ENCODE measurements around the gene GRN.

The GRN gene

DNA sequence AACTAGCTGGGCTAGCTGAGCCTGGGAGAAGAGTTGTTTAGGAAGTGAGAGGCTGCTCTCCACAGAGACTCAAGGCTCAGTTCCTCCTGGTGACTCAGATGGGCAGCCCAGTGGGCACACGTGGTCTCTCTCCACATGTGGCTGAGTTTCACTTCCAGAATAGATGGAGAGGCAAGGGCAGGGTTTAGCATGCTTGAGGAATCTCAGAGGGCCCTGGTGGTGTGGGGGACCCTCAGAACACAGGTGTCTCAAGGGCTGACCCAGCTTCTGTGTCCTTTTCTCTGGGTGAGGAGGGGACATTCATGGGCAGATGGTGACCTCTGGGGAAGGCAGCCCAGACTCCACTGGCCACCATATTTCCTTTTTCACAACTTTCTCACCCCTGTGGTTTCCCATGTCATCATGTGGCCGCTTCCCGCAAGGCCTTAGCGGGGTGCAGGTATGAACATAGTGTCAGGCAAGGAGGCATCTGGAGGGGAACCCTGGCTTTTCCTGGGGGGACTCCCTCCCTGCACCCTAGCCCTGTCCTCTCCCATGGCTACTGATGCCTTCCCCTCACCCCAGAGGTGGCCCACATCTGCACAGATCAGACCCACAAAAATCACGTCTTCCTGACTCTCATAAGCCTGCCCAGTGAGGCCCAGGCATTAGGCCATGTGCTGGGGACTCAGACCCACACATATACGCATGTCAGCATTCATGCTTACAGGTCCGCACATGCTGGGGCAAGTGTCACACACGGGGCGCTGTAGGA lies 3.3 kb downstream of the GRN start:
- DNase-seq, result no peak

DNA sequence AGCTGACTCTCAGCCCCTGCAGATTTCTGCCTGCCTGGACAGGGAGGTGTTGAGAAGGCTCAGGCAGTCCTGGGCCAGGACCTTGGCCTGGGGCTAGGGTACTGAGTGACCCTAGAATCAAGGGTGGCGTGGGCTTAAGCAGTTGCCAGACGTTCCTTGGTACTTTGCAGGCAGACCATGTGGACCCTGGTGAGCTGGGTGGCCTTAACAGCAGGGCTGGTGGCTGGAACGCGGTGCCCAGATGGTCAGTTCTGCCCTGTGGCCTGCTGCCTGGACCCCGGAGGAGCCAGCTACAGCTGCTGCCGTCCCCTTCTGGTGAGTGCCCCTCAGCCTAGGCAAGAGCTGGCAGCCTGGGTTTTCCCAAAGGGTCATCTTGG lies 3.9 kb downstream of the GRN start:
- no peak for DNase-seq

DNA sequence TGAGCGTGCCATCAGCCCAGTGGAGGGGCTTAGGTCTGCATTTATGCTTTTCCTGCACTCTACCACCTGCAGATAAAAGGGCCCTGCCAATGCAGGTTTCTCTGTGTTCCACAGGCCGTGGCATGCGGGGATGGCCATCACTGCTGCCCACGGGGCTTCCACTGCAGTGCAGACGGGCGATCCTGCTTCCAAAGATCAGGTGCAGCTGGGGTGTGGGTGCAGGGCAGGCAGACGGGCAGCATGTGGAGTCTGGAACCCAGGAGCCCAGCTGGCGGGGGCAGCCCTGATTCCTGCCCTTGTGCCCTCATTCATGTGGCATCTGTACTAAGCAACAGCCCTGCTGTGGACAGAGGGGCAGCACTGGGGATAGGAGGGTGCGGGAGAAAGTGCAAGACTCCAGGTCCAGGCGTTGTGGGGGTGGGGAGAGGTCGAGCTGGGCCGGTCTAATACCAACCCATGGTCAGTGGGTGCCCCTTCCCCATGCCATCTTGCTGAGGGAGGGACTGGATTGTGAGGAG lies 4.5 kb downstream of the GRN start:
- DNase-seq, result no peak

DNA sequence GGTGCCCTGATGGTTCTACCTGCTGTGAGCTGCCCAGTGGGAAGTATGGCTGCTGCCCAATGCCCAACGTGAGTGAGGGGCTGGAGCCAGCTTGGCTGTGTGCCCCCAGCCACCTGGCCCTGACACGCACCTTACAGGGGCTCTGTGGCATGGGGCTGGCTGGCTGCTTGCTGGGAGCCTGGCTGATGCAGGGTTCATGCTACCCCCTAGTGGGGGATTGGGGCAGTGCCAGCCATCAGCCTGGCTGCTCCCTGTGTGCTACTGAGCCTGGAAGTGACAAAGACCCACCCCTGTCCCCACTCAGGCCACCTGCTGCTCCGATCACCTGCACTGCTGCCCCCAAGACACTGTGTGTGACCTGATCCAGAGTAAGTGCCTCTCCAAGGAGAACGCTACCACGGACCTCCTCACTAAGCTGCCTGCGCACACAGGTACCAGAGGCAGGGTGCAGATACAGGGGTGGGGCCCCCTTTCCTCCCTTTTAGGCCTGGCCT lies 5.7 kb downstream of the GRN start:
- peak; percentile 84 for DNase-seq

DNA sequence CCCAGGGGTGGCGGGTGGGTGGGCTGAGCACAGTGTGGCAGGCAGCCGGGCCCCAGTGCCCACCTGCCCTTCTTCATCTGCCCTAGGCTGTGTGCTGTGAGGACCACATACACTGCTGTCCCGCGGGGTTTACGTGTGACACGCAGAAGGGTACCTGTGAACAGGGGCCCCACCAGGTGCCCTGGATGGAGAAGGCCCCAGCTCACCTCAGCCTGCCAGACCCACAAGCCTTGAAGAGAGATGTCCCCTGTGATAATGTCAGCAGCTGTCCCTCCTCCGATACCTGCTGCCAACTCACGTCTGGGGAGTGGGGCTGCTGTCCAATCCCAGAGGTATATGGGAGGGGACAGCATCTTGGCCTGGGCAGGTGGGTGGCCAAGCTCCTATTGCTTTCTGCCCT lies 6.4 kb downstream of the GRN start:
- no peak for DNase-seq

DNA sequence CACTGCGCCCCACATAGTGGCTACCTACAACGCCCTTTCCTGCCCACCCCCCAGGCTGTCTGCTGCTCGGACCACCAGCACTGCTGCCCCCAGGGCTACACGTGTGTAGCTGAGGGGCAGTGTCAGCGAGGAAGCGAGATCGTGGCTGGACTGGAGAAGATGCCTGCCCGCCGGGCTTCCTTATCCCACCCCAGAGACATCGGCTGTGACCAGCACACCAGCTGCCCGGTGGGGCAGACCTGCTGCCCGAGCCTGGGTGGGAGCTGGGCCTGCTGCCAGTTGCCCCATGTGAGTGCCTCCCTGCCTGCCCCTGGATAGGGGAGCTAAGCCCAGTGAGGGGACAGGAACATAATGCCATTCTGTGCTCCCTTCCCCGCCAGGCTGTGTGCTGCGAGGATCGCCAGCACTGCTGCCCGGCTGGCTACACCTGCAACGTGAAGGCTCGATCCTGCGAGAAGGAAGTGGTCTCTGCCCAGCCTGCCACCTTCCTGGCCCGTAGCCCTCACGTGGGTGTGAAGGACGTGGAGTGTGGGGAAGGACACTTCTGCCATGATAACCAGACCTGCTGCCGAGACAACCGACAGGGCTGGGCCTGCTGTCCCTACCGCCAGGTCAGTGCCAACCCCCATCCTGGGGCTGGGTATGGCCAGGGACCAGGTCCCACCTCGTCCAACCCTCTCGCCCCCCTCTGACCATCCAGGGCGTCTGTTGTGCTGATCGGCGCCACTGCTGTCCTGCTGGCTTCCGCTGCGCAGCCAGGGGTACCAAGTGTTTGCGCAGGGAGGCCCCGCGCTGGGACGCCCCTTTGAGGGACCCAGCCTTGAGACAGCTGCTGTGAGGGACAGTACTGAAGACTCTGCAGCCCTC lies 7.1 kb downstream of the GRN start:
- no peak for DNase-seq

DNA sequence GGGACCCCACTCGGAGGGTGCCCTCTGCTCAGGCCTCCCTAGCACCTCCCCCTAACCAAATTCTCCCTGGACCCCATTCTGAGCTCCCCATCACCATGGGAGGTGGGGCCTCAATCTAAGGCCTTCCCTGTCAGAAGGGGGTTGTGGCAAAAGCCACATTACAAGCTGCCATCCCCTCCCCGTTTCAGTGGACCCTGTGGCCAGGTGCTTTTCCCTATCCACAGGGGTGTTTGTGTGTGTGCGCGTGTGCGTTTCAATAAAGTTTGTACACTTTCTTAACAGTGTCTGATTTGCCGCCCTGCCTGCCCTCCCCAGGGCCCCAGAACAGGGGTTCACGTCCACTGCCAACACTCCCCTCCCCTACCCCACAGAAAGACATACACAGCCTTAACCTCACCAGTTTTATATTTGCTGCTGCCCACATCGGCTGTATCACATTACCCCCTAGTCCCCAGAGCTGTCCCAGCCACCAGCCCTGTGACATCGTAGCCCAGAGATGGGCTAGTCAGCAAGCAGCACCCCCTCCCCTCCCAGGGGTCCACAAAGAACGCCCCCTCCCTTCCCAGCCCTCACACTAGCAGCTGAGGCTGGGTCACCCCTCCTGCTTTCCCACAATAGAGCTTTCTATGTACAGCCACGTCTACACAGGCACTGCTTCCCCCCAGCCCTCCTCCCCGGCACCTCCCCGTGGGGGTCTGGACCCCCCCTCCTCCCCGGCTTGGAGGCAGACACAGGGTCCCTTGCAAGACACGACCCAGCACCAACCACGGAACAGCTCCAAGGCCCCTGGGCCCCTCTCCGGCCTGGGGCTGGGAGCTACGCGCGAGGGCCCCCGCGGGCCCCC lies 7.9 kb downstream of the GRN start:
- DNase-seq, result no peak

DNA sequence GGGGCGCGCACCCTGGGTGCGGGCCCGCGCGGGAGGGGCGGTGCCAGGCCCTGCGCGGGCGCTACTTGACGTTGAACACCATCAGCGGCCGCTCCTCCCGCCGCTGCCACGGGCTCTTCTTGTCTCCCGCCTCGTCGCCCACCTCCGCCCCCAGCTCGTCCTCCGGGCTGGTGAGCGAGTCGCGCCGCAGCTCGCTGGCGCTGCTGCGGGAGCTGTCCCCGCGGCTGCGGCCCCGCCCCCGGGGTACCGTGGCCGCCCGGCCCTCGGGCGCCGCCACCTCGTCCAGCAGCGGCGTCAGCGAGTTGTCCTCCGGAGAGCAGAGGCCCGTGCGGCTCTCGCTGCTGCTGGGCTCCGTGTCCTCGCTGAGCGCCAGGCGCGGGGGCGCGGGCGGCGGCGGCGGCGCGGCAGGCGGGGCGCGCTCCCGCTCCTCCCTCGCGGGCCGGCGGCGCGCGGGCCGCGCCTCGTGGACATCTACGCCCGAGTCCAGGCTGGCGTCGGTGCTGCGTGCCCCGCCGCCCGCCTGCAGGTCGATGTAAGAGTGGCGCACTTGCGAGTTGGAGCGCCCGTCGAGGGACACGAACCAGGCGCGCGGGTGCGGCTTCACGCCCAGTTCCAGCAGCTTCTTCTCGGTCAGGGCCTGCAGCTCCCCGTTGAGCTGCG lies 8.7 kb downstream of the GRN start:
- peak; percentile 39 for DNase-seq

DNA sequence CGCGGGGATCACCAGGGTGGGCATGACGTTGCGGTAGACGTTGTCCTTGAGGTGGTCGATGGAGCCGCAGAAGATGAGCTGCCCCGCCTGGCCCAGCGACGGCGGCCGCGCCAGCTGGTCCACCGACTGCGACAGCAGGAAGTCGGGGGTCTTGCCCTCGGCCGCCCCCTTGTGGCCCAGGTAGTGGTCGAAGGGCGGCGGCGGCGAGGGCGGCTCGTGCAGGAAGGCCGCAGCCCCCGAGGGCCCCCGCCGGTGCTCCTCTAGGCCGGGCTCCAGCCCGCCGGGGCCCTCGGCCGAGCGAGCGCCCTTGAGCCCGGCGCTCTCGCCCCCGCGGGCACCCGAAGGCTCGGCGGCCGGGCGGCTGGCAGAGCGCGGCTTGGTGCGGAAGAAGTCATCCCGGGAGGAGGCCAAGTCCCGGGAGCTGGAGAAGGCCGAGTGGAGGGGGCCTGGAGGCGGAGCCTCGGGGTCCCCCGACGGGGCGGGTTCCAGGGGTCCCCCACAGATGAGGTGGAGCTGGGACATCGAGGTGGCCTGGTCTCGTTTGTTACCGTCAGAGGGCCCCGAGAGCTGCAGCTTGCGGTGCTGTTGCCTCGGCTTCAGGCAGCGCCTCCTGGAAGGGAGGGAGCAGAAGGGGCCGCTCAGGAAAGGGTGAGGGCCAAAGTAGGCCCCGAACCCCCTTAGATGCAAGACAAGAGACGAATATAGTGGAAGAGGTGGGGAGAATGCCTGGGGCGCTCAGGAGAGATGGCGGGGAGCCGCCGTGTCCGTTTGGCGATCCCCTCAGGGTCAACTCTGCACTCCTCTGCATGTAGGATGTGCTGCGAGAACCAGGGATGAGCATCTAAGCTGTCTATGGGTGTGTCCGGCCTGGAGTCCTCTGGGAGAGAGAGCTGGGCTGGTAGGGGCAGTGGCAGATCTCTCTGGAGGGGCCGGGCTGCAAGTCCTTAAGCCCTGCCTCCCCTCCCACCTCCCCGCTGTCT lies 9.8 kb downstream of the GRN start:
- peak; percentile 76 for DNase-seq

DNA sequence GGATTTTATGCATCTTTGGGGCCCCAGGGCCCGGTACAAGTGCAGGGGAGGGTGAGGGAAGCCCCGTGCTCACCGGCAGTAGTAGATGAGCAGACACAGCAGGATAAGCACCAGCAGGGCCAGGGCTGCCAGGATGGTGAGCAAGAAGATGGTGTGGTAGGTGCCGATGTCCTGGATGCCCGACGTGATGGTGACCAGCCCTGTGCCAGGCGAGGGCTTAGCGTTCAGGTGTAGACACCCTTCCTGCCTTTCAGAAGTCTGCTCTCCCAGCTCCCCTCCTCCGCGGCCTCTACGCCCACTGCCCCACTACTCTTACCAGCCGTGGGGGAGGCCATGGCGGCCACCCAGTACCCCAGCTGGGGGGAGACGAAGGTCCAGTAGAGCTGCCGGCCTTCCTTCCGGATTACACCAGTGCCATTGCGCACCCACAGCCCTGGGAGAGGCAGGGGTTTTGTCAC lies 10.6 kb downstream of the GRN start:
- no peak for DNase-seq

DNA sequence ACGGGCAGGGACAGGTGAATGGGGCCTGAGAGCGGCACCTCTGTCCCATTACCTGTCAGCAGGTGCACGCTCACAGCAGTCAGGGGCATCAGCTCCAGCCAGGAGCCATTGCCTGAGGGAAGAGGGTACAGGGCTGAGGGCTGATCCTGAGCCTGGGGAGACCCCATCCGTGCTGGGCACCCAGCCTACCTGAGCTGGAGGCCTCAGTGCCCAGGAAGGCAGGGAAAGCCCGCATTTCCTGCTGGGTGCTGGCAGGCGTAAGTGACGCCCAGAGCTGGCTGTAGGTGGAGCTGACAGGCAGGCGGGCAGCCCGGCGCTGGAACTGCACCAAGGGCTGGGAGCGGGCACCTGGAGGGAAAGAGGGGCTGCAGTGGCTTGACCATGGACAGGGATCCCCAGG lies 11.1 kb downstream of the GRN start:
- DNase-seq, result no peak

DNA sequence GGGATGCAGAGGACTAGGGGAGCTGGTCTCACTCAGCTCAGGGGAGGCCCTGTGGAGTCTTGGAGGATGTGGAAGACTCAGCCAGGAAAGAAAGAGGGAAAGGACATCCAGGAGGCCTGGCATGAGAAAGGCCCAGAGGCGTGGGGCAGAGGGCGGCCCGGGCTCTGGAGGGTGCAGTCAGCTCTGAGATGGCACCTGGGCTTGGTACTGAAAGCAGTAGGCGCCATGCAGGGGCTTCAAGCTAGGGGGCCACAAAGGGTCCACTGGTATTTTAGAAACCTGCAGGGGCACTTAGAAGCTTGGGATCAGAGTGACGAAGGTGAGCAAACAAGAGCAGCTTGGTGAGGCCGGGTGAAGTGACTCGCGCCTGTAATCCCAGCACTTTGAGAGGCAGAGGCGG lies 13.0 kb downstream of the GRN start:
- no peak for DNase-seq

DNA sequence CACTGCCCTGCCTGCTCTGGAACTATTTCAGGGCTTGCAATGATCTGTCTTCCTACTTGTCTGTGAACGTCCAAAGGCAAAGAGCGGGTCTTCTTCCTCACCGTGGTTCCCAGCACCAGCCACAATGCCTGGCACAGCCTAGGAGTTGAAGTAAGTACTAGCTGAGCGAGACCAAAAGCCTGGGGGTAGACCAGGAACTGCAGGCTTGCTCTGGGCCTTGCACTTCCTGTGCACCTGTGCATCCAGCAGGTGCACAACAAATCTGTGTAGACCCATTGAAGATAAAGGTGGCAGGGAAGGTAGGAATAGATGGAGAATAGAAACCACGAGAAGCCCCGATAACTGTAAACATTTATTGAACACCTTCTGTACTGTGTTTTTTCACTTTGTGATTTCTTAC lies 13.9 kb downstream of the GRN start:
- no peak for DNase-seq

DNA sequence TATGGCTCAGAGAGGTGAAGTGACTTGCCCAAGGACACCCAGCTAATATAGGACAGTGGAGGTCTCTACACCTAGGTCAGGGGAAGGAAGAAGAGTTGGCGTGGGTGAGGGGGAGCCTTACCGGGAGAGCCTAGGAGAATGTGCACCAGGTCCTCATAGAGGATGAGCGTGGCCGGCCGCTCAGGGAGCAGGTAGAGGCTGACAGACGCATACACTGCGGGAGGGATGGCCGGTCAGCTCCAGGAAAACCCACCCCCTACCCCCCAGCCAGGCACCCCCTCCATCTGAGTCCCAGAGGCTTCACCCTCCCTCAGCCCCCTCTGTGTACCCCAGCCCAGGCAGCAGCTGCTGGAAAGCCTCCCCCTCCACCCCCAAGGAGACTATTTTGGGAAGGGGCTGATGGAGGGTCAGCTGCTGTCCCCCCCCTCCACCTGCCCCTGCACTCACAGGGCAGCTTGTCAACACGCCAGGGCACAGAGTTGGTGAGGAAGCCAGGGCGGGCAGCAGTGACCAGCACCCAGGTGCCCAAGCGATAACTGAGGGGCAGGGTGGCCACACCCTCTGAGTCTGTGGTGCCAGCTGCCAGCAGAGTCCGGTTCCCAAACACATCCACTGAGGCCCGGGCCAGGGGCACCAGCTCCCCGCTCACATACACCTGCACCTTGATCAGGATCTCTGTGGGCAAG lies 14.5 kb downstream of the GRN start:
- no peak for DNase-seq

DNA sequence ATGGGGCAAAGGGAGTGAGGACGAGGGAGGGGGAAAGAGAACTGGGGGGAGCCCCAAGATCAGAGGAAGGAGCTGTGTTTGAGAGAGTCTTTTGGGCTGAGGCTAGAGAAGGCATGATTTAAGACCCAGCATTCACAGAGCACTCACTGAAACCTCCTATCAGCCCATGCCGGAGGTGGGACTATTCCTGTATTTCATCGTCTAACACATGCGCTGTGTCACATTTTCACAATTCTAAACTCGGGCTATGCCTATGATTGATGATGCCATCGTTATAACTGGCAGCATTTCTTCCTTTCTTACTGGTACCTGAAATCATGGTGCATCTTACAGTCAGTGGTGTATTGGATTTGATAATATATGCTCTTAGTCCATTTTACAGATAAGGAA lies 15.0 kb downstream of the GRN start:
- no peak for DNase-seq

DNA sequence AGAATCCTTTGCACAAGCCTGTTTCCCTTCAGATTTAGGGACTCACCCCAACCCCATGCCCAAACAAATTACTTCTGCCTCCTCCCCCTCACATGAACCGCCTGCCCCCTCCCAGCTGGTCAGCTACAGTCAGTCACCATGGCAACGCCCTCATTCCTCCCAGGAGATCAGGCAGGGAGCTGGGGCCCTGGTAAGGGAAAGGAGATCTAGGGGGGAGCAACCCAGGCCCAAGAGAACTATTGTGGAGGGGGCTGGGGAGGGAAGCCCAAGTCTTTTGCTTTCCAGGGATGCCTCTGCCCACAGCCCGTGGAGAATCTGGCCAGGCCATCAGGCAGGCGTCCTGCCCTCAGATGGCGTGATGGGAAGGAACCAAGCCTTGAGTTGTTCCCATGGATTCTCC lies 15.7 kb downstream of the GRN start:
- no peak for DNase-seq

DNA sequence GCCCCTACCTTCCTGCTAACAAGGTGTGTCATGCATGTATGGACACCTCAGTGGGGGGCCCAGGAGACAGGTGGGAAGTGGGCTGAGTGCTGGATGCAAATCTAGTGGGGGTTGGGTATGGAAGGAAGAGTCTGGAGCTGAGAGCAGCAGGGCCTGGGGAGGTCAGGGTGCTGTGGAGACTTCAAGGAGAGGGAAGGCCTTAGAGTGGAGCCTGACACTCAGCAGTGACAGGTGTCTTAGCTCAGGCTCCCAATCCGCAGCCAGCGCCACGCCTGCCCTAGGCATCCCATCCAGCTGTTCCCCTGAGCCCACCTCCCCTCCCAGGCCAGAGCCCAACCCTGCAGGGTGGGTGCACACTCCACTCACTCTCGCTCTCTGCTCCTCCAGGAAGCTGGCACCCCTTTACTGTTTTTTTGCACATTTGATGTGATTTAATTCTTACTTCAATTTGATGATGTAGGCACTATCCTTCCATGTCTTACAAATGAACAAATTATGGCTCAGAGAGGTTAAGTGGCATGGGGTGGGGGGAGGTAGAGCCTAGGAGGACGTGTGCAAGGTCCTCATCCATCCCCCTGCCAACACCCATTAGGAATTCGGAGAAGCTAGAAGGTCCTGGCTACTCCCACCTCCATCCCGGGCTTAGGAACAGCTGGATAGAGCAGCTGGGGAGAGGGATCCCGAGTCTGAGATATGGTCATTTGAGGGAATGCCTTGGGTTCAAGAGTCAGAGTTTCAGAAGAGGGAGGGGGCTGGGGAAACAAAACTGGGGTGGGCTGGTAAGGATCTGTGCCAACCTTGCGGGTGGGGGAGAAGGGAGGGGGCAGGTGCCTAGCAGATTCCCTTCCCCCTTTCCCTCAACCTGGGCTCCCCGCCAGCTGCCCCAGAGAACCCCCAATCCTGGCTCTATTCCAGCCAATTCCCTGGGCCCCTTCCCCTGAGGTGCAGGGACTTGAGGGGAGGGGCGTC lies 16.5 kb downstream of the GRN start:
- DNase-seq, result no peak

DNA sequence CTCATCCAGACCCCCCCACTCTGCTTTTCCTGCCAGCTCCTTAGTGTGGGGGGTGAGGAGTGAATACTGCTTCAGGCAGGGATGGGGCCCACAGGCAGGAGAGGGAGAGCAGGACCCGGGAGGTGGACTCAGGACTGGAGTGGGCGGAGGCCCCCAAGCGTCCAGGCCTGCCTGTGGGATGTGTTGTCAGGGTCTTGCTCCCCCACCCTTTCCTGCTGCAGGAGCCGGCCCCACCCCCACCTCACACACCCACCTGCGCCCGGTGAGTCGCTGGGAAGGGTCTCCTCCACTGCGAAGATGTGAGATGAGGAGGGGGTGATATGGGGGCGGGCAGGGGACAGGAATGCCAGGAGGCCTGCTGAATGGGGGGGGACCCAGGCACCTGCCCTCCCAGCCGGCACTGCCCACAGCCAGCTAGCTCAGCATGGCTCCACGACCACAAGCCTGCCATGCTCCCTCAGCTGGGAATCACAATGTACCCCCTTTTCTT lies 17.4 kb downstream of the GRN start:
- no peak for DNase-seq

DNA sequence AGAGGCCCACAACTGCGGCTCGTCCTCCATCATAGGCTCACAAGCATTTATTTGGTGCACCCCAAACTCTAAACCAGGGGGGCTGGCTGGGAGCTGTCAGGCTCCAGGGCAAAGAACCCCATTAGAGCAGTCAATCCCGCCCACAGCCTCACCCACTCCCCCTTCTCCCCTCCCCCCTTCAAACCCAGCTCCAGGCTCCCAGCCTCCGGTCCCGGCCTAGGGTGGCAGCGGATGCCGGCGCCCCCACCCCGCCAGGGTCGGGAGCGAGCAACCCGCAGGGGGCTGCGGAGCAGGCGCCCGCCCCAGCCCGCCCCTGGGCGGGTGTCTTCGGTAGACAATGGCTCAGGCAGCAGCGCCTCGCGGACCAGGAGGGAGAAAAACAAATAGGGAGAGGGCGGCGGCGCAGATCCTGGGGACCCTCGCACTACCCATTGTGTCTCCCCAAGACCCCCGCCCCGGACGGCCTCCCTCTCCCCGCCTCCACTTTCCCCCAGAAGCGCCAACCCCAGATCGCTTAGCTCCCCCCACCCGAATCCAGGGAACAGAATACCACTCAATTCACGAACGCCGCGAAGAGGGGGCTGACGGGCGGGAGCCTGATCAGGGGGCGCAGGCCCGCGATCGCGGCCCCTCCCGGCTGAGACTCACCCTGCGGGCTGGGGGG lies 18.0 kb downstream of the GRN start:
- DNase-seq, result peak; percentile 31
